PC-3 (cell line): ENCODE measurements around the gene MMP1.

ENCODE experiments used
- EZH2phosphoT487 ChIP-seq: fragments of 300-600 bp; sonication (generic); IDR thresholded peaks from 2 replicates; pipeline ENCODE4 v1.6.1; 2018; ENCODE audit warnings: mild to moderate bottlenecking, antibody characterized with exemption, low read length, borderline replicate concordance
- TF ChIP-seq, protein P1 (sequence below): fragments of 300-600 bp; sonication (generic); conservative IDR thresholded peaks from 2 replicates; pipeline ENCODE4 v1.5.1; 2017; ENCODE audit warnings: antibody characterized with exemption, low read depth, mild to moderate bottlenecking, low read length

DNA sequence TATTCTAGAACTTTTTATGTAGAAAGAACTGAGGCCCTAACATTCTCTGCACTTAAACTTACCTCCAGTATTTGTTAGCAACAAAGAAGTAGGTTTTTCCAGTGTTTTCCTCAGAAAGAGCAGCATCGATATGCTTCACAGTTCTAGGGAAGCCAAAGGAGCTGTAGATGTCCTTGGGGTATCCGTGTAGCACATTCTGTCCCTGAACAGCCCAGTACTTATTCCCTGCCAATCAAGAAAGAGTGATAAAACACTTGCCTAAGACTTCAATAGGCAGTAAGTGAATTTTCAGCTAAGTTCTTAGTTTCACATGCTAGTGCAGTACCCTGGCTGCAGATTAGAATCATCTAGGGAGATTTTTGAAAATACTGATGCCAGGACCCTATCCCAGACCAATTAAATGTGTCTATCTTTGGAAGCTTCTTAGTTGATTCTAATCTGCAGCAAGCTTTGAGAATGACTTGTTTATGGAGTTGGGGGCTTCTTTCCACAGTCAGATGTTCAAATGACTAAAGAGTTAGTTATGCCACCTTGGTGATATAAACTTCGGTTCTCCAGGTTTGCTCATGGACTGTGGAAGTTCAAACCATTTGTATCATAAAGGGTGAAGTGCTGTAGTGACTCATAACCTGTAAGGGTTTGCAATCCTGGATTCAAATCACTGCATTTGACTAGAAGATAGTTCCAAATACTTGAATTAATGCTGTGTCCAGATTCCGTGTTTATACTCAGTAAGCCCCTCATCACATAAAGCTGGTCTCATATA, 6.5 kb downstream of the MMP1 start:
- TF ChIP-seq, protein P1, sequence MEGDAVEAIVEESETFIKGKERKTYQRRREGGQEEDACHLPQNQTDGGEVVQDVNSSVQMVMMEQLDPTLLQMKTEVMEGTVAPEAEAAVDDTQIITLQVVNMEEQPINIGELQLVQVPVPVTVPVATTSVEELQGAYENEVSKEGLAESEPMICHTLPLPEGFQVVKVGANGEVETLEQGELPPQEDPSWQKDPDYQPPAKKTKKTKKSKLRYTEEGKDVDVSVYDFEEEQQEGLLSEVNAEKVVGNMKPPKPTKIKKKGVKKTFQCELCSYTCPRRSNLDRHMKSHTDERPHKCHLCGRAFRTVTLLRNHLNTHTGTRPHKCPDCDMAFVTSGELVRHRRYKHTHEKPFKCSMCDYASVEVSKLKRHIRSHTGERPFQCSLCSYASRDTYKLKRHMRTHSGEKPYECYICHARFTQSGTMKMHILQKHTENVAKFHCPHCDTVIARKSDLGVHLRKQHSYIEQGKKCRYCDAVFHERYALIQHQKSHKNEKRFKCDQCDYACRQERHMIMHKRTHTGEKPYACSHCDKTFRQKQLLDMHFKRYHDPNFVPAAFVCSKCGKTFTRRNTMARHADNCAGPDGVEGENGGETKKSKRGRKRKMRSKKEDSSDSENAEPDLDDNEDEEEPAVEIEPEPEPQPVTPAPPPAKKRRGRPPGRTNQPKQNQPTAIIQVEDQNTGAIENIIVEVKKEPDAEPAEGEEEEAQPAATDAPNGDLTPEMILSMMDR, result no peak
- no peak for TF ChIP-seq EZH2phosphoT487
